Ishikawa (cell line): ENCODE measurements around the gene PHF8.

ENCODE experiments used
- CEBPB ChIP-seq: IDR thresholded peaks from 2 replicates; pipeline ENCODE4 v1.6.1; 2012
- EGR1 ChIP-seq: IDR thresholded peaks from 2 replicates; pipeline ENCODE4 v1.6.1; 2012
- EP300 ChIP-seq: IDR thresholded peaks from 2 replicates; pipeline ENCODE4 v1.6.1; 2012; ENCODE audit warnings: borderline replicate concordance
- NFIC ChIP-seq: IDR thresholded peaks from 2 replicates; pipeline ENCODE4 v1.6.1; 2012
- RAD21 ChIP-seq: IDR thresholded peaks from 2 replicates; pipeline ENCODE4 v1.6.1; 2012; ENCODE audit warnings: low read depth
- ZBTB7A ChIP-seq: IDR thresholded peaks from 2 replicates; pipeline ENCODE4 v1.6.1; 2012; ENCODE audit warnings: low read depth
- TF ChIP-seq, protein P1 (sequence below): IDR thresholded peaks from 2 replicates; pipeline ENCODE4 v1.6.1; 2012; ENCODE audit warnings: low read depth, mild to moderate bottlenecking
- TF ChIP-seq, protein P2 (sequence below): IDR thresholded peaks from 2 replicates; pipeline ENCODE4 v1.6.1; 2012

DNA sequence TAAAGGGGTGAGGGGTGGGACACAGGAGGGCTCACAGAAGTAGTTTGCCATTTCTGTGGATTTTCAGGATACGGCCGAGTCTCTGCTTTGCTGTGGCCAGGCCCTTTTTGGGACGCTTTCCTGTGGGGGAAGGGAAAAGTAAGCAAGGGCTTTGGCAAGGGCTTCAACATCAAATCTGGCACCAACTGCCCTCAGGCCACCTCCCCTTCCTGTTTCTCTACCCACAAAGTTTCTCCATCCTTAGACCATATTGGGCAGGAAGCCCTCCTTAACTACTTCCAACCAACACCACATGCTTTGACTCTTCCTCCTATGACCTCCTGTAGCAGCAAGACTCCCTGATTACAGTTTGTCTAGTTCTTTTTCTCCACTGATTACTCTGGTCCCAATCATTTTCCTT, 105.1 kb downstream of the PHF8 start:
- TF ChIP-seq EP300 (no peak), RAD21 (no peak), ZBTB7A (no peak), CEBPB (no peak), EGR1 (no peak), NFIC (no peak)
- TF ChIP-seq, protein P1, sequence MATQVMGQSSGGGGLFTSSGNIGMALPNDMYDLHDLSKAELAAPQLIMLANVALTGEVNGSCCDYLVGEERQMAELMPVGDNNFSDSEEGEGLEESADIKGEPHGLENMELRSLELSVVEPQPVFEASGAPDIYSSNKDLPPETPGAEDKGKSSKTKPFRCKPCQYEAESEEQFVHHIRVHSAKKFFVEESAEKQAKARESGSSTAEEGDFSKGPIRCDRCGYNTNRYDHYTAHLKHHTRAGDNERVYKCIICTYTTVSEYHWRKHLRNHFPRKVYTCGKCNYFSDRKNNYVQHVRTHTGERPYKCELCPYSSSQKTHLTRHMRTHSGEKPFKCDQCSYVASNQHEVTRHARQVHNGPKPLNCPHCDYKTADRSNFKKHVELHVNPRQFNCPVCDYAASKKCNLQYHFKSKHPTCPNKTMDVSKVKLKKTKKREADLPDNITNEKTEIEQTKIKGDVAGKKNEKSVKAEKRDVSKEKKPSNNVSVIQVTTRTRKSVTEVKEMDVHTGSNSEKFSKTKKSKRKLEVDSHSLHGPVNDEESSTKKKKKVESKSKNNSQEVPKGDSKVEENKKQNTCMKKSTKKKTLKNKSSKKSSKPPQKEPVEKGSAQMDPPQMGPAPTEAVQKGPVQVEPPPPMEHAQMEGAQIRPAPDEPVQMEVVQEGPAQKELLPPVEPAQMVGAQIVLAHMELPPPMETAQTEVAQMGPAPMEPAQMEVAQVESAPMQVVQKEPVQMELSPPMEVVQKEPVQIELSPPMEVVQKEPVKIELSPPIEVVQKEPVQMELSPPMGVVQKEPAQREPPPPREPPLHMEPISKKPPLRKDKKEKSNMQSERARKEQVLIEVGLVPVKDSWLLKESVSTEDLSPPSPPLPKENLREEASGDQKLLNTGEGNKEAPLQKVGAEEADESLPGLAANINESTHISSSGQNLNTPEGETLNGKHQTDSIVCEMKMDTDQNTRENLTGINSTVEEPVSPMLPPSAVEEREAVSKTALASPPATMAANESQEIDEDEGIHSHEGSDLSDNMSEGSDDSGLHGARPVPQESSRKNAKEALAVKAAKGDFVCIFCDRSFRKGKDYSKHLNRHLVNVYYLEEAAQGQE: no peak
- TF ChIP-seq, protein P2, sequence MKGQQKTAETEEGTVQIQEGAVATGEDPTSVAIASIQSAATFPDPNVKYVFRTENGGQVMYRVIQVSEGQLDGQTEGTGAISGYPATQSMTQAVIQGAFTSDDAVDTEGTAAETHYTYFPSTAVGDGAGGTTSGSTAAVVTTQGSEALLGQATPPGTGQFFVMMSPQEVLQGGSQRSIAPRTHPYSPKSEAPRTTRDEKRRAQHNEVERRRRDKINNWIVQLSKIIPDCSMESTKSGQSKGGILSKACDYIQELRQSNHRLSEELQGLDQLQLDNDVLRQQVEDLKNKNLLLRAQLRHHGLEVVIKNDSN: no peak
